Measurements from ENCODE around the gene CSPG5.

DNA sequence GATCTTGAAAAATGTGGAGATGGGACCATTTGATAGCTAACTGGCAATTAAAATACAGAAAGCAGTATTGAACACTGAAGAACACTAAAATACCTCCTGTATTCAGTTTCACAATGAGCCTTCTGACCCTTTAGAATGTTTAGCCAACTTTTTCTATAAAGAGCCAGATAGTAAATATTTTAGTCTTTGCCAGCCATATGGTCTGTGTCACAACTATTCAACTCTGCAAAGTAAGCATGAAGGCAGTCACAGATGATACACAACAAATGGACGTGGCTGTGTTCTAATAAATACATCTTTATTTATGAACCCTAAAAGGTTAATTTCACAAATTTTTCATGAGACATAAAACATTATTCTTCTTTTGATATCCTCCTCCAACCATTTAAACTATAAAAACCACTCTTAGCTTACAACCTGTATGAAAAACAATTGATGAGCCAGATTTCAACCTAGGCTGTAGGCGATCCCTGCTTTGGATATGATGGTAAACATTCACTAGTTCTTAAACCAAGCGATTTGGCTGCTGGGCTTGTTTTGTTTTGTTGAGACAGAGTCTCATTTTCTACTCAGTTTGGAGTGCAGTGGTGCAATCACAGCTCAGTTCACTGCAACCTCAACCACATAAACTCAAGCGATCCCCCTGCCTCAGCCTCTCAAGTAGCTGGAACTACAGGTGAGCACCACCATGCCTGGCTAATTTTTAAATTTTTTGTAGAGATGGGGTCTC is 13.6 kb upstream of the CSPG5 start:
- TF ChIP-seq CTCF (IDR thresholded peaks at IDR 0.05) (no peak), POLR2AphosphoS5 (IDR thresholded peaks at IDR 0.05) (no peak), POLR2A (IDR thresholded peaks at IDR 0.05) (no peak)
